Cerebellar cortex (tissue), 1 donor: Measurements from ENCODE around the gene TTF2.
A peak's percentile ranks its signal among the peaks of the same experiment; 100 is the strongest.

ENCODE experiments used
- DNase-seq: peaks from one replicate; pipeline ENCODE4 v3.0.0-alpha.2; 2015; ENCODE audit warnings: low spot score

Gene TTF2

DNA sequence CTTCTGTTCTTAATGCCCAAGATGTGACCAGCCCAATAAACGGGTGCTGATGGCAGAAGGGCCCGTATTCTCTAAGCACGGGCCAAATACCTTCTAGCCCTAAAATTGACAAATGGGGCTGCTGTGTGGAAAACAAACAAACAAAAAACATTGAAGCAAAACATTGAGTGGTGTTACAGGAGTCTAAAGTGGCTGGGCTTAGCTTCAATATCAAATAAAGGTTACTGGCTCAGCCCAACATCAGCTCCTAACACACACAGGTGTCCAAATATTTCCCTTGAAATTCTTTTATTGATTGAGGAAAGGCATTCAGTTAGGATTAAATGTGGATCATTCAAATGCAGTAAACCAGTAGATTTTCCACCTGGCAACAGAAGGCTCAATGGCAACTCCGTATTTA is 13.3 kb upstream of the TTF2 start:
- no peak for DNase-seq

DNA sequence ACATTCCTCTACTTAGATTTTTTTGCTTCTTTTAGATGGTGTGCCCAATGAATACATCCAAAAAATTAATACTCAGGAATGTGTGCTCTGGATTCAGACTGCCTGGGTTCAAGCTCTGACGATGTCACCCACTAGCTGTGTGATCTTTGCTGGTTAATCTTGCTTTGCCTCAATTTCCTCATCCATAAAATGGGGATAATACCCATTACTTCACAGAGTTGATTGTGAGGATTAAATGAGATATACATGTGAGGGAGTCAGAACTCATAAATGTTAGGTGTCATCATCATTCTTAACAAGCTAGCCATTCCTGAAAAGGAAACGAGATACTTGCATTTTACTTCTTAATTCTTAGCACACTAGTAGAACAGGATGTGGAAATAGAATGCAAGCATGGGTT is 12.9 kb upstream of the TTF2 start:
- no peak for DNase-seq

DNA sequence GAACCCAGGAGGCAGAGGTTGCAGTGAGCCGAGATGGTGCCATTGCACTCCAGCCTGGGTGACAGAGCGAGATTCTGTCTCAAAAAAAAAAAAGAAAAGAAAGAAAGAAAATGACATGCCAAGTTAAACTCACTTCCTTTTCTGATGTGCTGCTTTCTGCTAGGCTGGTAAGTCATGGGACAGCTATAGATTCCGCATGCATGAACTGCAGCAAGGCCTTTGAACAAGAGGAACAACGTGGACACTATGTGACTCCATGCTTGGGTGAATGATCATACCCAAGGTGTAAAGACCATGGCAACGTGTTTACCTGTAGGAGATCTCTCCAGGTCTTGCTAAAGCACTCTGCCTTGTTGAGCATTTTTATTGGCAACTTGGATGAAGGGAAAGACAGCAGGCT is 10.3 kb upstream of the TTF2 start:
- no peak for DNase-seq

DNA sequence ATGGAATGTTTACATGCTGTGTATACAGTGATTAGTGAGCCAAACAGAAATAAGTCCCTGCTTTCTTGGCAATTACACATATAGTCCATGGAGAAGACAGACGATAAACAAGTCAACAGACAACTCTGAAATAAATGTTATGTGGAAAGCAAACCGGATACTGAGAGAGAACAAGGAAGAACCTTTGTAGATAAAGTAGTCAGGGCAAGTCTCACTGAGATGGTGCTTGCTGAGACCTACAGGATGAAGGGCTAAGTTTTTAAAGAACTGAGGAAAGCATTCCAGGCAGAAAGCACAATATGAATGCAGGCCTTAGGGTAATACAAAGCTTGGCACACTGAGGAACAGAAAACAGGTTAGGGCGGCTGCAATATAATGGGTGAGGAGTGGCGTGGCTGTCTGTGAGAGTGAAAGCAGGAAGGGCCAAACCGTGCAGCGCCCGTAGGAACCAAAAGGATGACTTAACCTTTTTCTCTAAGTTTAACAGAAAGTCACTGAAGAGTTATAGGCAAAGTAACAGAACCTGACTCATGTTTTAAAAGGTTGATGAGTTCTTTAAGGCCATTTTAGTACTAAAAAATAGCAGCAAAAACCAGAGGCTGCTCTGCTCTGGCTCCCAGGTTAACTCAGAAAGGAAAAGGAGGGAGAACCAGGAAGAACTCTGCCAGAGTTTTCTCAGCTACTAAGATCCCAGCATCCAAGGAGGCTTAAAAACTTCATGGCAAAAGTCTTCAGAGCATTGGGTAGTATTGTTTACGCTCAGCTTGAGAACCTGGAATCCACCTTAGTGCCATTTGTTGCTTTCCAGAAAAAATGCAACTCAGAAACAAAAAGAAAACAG is 8.7 kb upstream of the TTF2 start:
- DNase-seq, result no peak

DNA sequence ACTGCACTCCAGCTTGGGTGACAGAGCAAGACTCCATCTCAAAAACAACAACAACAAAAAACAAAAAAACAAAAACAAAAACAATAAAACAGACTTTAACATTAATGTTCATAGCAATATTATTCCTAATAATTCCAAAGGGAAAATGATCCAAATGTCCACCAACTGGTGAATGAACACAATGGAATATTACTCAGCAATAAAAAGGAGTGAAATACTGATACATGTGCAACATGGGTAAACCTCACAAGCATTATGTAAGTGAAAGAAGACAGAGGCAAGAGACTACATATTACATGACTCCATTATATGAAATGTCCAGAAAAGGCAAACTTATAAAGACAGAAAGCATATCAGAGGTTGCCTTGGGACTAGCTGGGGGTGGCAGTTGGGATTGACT is 6.1 kb upstream of the TTF2 start:
- DNase-seq, result no peak

DNA sequence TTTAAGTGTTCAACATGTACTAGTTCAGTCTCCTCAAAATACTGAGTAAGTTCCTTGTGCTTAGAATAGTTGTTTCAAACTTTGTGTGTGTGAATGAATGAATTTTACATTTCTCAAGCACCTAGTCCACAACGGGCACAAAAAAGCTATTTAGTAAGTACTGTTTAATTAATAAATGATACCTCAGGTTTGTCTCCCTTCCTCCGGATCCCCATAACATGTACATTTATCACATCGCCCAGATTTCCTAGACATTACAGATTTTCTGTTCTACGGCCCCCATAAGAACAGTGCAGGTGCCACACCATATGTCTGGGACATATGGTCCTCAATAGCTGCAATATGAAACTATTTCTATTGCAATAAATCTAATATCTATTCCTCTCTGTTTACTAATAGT is 1.3 kb upstream of the TTF2 start:
- no peak for DNase-seq

DNA sequence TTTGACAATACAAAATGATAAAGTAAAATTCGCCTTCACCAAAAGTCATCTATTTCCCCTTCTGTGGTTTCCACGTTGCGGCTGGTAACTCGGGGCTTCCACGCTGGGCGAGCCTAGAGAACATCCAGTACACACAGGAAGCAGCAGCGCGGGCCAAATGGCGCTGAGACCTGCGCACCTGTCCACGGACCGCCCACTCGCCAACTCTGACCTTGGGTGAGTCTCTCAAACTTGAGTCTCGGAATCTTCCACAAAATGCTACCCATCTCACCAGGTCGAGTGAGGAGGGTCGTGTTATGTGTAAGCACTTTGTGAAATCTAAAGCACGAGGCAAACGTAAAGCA is 820 bp upstream of the TTF2 start:
- DNase-seq, result no peak

DNA sequence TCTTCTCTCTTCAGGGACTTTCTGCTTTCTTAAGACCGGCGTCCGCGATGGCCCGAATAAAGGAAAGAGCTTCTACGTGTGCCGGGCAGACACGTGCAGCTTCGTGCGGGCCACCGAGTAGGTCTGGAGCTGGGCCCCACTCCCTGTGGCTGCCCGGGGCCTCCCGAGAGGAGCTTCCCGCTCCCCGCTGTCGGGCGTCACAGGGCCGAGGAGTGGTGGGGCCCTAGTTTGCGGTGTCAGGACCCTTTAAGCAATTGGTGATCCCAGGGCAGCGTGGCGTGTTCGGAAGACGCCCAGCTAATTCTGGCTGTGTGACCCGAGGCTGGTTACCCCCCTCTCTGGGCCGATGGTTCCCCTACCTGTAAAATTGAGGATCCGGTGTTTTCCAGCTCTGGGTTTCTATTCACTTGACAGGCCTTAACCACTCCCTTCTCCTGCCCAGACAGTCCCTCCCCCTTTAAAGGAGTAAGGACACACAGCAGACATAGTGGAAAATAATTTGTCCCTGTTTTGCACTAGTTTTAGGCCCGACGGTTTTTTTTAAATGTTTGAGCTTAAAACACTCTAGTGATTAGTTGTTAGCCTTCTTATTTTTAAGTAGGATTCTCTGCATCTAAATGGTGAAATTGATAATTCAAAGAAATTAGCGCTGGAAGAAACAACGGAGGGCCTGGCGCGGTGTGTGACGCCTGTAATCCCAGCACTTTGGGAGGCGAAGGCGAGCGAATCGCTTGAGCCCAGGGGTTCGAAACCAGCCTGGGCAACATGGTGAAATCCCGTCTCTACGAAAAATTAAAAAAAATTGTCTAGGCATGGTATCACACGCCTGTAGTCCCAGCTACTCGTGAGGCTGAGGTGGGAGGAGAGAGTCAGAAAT is 553 bp downstream of the TTF2 start:
- peak; percentile 51 for DNase-seq

DNA sequence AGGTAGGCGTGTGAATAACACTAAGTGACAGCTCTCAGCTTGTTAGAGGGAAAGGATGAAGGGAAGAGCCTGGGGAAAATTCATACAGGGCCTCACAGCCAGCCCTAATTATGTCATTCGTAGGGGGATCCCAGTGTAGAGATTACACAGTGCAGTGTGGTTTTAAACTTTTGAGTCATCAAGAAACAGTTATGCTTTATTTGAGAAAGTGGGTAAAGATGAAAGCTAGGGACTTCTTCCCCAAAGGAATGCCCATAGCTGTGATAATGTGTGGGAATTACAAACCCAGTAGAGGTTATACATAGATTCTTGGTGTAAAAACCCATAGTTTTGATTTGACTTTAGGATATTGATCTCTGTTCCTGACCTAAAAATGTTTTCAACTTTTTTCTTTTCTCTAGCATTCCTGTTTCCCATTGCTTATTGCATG is 1.9 kb downstream of the TTF2 start:
- DNase-seq, result no peak

DNA sequence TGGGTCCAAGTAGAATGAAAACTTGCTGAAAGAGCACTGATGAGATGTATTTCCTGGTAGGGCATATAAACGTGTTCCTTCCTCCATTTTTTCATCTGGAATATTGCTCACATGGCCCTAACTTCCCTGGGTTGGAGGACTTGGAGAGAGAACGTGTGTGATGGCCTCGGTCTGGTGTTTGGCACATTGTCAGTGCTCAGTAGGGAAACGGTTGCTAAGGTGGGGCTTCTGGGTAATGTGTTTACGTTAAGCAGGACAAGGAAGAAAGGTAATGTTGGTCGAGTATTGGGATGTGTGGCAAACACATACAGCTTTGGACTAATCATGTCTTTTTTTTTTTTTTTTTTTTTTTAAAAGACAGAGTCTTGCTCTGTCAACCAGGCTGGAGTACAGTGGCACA is 6.2 kb downstream of the TTF2 start:
- no peak for DNase-seq

DNA sequence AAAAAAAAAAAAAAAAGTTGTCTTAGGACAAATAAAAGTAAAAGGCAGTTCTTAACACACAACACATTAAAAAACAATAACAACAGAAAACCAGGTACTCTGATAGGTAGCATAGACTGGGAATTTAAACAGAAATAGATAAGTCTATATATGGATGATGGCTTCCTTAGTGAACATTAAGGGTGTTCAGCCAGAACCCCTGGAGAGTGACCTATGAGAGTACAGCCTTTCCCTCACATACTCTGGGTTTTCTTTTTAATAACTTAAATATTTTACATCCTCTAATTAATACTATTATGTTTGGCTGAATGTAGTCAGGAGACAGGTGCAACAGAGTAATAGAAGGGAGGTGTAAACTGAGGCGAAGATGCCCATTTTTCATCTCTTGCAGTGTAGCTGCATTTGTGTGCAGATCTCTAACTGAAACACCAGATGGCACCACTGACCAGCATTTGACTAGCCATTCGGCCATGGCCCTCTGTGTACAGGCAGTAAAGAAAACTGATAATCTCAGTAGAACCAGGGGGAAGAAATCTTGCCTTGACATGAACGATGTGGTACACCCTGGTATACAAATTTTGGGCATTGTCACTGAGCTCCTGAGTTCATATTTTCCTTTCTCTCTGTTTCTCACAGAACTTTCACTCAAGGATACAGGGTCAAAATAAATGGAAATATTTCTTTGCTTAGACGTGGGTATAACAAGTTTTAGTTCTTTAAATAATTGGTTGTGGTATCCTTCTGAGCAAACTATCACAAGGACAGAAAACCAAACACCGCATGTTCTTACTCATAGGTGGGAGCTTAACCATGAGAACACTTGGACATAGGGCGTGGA is 7.6 kb downstream of the TTF2 start:
- peak; percentile 61 for DNase-seq

DNA sequence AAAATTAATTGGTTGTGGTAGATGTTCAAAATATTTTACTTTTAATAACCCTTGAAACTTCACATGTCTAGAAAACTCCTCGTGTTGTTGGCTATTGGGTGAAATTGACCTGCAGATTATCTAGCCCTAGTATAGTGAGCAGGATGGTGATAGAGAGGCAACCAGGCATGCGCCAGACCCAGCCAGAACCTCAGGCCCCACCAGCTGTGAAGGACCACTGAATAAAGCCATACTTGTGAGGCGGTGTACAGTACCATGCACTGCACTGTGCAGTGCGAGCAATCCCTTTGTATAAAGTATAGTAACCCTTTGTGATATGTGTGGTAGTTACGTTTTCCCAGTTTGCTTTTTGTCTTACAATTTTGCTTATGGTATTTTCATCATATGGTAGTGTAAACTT is 8.5 kb downstream of the TTF2 start:
- no peak for DNase-seq

DNA sequence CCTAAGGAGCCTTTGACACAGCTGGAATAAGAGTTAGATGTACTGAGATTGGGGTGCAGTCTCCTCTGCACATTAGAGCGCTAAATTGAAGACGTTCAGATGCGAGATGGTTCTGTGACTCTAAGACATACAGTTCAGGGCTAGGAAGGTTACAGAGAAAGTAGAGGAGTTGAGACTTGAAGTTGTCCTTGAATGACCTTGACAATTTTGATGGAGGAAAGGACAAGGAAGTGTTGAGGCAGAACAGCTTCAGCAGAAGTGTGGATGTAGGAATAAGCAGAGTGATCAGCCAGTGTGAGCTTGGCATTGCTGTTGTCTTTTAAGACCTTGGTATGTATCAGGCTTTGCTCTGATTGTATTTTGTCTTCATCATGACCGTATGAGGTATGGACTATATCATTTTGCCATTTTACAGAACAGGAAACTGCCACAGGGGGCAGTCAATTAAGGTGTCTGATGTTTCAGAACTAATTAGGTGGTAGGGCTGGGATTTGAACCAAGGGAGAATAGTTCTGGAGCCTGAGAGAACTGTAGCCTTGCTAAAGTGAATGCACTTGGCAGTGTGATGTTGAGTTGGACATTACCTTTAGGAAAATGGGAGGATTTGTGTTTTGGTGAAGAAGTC is 9.2 kb downstream of the TTF2 start:
- no peak for DNase-seq

DNA sequence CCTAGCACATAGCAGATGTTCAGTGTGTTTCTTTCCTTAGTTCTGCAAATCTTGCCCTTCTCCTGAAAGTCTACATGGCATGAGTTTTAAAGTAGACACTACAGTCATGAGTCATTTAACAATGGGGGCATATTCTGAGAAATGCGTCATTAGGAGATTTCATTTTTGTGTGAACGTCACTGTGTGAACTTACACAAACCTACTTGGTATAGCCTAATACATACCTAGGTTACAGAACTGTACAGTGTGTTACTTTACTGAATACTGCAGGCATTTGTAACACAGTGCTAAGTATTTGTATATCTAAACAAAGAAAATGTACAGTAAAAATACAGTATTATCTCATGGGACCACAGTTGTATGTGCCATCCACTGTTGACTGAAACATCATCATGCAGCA is 10.0 kb downstream of the TTF2 start:
- no peak for DNase-seq

DNA sequence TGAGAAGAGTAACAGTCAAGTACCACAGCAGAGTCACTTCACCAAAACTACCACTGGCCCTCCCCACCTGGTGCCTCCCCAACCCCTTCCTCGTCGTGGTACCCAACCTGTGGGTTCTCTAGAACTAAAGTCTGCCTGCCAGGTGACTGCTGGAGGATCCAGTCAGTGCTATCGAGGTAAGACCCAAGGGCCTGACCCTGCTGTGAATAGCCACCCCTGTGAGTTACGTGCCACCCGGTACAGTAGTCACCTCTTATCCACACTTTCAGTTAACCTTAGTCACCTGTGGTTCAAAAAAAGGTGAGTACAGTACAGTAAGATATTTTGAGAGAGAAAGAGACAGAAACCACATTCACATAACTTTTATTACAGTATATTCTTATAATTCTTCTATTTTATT is 16.5 kb downstream of the TTF2 start:
- no peak for DNase-seq

DNA sequence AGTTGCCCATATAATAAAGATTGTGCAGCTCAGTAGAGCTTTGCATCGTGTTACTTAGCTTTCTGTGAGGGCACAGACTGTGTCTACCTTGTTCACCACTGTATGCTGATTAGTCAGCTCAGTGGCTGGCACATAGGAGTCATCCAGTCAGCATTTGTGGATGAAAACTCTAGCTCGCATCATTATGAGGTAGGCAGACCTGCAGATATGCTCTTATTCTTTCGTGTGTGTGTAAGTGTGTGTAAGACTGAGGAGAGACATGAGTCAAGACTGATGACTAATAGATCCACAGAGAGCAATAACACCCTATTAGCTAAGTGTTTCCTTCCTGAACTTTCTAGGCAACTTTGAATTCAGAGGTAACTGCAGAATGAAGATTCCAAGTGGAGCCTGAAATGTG is 17.1 kb downstream of the TTF2 start:
- DNase-seq, result no peak

DNA sequence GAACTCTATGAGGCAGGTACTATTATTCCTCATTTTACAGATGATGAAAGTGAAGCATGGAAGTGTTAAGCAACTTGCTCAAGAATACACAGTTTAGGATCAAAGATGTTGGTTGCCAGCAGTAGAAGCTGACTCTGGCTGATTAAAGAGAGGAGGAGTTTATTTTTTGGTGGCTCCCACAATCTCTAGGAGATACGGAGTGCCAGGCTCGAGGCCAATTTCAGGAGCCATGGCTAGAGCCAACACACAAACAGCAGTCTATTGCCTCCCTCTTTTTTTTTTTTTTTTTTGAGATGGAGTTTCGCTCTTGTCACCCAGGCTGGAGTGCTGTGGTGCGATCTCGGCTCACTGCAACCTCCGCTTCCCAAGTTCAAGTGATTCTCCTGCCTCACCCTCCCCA is 19.6 kb downstream of the TTF2 start:
- DNase-seq, result no peak

DNA sequence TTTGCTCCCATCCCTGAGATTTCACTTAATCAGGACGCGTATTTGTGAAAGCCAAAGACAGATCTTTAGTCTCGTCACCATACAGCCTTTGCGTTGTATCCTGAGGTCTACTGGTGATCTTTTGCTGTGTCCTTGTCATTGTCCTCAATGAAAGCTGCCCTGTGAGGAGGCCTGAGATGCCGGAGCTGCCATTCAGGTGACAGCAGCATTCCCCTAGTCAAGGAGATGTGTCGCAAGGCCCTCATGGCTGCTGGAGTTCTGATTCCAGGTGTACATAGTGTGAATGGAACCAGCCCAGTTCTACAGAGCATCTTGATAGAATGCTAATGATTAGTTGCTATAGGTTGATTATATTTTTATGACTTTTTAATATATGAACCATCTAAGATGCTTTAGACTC is 24.1 kb downstream of the TTF2 start:
- DNase-seq, result no peak

DNA sequence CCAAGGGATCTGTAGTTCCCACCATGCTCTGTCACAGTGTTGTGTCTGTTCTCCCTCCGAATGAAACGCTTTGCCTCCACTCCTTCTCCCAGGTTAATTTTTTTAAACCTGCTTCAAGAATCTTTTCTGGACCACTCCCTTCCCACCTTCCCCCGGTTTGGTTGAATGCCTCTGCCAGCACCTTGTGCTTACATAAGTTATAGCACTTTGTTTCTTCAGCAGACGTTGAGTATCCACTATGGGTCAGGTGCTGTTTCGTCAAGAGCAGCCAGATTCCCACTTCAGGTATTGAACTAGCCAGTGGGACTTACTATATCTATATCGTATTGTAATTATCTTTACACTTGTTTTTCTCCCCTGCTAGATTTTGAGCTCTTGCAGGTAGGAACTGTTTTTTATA is 27.6 kb downstream of the TTF2 start:
- DNase-seq, result no peak

DNA sequence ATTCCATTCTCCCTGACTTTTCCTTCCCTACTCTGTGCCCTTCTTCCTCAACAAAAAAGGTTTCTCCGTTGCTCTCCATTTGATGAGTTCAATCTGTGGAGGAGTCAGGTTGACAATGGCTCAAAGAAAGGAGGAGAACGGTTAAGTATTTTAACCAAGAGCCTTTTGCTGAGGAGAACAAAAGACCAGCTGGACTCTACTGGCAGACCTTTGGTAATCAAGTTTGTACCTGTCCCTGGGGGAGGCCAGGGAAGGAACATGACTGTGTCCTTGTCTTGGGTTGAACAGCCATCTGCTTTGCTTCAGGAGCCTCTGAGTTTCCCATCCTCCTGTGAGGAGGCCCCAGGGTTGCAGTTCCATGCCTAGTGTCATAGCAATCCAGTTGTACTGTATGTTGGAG is 29.9 kb downstream of the TTF2 start:
- DNase-seq, result no peak

DNA sequence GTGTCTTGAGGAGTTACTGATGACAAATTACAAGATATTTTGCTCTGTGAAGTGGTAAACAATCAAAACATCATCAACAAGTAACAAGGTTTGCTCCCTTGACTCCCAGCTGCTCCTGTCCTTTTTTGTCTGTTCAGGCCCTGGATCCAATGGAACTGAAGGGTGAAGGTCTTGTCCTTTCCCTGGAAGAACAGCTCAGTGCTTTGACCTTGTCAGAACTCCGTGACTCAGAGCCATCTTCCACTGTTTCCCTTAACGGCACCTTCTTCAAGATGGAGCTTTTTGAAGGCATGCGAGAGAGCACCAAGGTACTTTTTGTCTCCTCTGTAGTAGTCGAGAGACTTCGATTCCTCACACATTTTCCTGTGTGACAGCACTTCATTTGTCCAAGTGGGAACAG is 32.5 kb downstream of the TTF2 start:
- DNase-seq, result no peak

DNA sequence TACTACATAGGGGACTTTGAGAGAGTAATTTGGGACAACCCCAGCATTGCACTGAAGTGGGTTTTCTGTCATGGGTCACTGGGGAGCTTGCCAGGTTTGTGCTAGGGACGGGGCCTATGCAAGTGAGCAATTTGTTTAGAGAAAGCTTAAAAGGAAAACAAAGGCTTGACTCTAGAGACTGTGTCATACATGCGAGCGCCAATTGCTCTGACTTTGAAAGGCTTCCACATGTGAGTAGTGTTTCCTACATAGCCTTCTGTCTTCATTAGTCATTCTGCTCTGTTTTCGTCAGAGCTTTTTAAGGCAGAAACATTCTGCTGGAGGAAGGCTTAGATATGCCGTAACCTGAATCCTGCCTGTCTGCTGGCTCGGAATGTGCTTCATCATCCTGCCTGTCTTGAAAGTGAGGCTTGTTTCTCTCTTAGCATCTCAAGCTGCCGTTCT is 33.0 kb downstream of the TTF2 start:
- DNase-seq, result no peak
